IPS-15b (cell line): ENCODE results near the gene TRIM56.
"Not testable (repeated sequence)": the region's sequence is repeated elsewhere in the genome, so short reads cannot be mapped to it uniquely, and the experiment has no call there.

ENCODE experiments used
- H3K27me3 ChIP-seq: one replicate; pipeline ENCODE4 v1.6.1; 2013; ENCODE audit warnings: low read length; ENCODE audit not compliant: control insufficient read depth, insufficient read depth
- H3K36me3 ChIP-seq: one replicate; pipeline ENCODE4 v1.6.1; 2013; ENCODE audit warnings: low read length; ENCODE audit not compliant: control insufficient read depth, insufficient read depth
- H3K4me1 ChIP-seq: one replicate; pipeline ENCODE4 v1.6.1; 2013; ENCODE audit warnings: mild to moderate bottlenecking, low read length; ENCODE audit not compliant: control insufficient read depth, insufficient read depth
- H3K4me3 ChIP-seq: one replicate; pipeline ENCODE4 v1.5.1; 2013; ENCODE audit warnings: low read depth, low read length
- H3K9ac ChIP-seq: one replicate; pipeline ENCODE4 v1.6.1; 2013; ENCODE audit warnings: low read depth, mild to moderate bottlenecking, low read length
- H3K9me3 ChIP-seq: one replicate; pipeline ENCODE4 v1.6.1; 2013; ENCODE audit warnings: mild to moderate bottlenecking, low read length; ENCODE audit not compliant: control insufficient read depth, insufficient read depth

The TRIM56 gene

GRCh38 chr7:101093906-101094305 lies 8.6 kb downstream of the TRIM56 start:
- H3K4me3 ChIP-seq = no peak overlapping the region
- no peaks in the 10 kb centered on the region for H3K4me1 ChIP-seq
- peaks cover 5% of the 10 kb centered on the region for H3K36me3 ChIP-seq
- H3K27me3 ChIP-seq = no peaks in the 10 kb centered on the region
- H3K9ac ChIP-seq = no peak overlapping the region
- no peaks in the 10 kb centered on the region for H3K9me3 ChIP-seq

GRCh38 chr7:101094376-101094775 lies 9.1 kb downstream of the TRIM56 start:
- Histone ChIP-seq H3K9me3 (no peaks in the 10 kb centered on the region), H3K27me3 (no peaks in the 10 kb centered on the region)

GRCh38 chr7:101094791-101095375 lies 9.6 kb downstream of the TRIM56 start:
- no peaks in the 10 kb centered on the region for H3K9me3 ChIP-seq
- H3K27me3 ChIP-seq = no peaks in the 10 kb centered on the region
- H3K9ac ChIP-seq = no peak overlapping the region
- peaks cover 5% of the 10 kb centered on the region for H3K36me3 ChIP-seq
- H3K4me3 ChIP-seq = no peak overlapping the region
- H3K4me1 ChIP-seq = peaks cover 5% of the 10 kb centered on the region

More at GRCh38 chr7:101094376-101094775, 9.1 kb downstream of the TRIM56 start:
- no peak overlapping the region for H3K4me3 ChIP-seq
- peaks cover 5% of the 10 kb centered on the region for H3K36me3 ChIP-seq
- peaks cover 2% of the 10 kb centered on the region for H3K4me1 ChIP-seq
- H3K9ac ChIP-seq = no peak overlapping the region

DNA sequence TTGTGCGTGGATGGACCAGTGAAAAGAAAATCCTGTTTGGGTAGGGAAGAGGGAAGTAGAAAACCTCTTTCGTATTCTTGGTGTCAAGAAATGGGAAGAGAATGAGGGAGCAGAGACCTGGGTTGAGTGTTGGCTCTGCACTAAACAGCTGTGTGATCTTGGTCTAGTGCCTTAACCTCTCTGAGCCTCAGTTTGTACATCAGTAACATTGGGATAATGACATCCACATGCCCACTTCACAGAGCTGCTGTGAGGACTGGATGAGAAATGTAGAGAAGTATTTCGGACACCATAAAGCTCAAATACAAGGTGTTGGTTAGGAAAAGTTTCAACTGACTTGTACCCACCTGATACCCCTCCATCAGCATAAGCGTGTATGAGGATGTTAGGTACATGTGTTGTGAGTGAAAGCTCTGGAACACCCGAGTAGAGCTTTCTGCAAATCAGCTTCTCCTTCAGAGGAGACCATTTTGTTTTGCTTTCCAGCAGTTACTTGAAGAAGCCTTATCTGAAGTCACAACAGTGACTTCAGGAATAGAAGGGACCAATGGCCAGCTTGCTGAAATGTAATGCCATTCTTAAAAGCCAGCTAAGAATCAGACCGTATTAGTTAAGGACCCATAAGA lies 11.2 kb downstream of the TRIM56 start:
- Histone ChIP-seq H3K36me3 (no peaks in the 10 kb centered on the region), H3K4me3 (no peak overlapping the region), H3K9ac (no peak overlapping the region), H3K27me3 (no peaks in the 10 kb centered on the region), H3K4me1 (peaks cover 12% of the 10 kb centered on the region), H3K9me3 (no peaks in the 10 kb centered on the region)

DNA sequence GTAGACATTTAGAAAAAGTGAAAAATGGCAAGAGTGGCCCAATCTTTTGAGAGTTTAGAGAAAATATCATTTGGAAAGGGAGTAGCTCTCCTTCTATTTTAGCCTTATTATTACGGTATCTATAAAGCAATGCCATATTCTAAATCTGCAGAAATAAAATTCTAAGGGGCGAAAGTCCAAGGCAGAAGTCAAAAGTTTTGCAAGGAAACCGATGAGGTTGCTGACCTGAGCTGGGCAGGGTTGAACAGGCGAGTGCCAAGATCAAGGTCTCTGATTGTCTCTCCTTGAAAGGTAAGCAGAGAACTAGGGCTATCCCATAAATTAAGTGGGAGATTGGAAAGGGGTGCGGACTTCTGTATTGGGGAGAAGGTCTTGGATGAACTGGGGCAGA lies 11.7 kb downstream of the TRIM56 start:
- Histone ChIP-seq H3K9me3 (no peaks in the 10 kb centered on the region), H3K4me1 (peaks cover 12% of the 10 kb centered on the region), H3K27me3 (no peaks in the 10 kb centered on the region), H3K4me3 (no peak overlapping the region), H3K36me3 (no peaks in the 10 kb centered on the region), H3K9ac (no peak overlapping the region)

- no peaks in the 10 kb centered on the region for H3K27me3 ChIP-seq
- peaks cover 12% of the 10 kb centered on the region for H3K4me1 ChIP-seq
- H3K9ac ChIP-seq = no peak overlapping the region
- H3K36me3 ChIP-seq = no peaks in the 10 kb centered on the region
- no peak overlapping the region for H3K4me3 ChIP-seq
- no peaks in the 10 kb centered on the region for H3K9me3 ChIP-seq
Observed at GRCh38 chr7:101097561-101097960, 12.3 kb downstream of the TRIM56 start.

GRCh38 chr7:101099969-101100781 lies 14.9 kb downstream of the TRIM56 start:
- H3K4me3 ChIP-seq = peak overlapping the region; percentile 23
- peak overlapping the region; percentile 2 for H3K9ac ChIP-seq
- no peaks in the 10 kb centered on the region for H3K36me3 ChIP-seq
- H3K9me3 ChIP-seq = no peaks in the 10 kb centered on the region
- peaks cover 12% of the 10 kb centered on the region for H3K4me1 ChIP-seq
- no peaks in the 10 kb centered on the region for H3K27me3 ChIP-seq

- Histone ChIP-seq H3K36me3 (no peaks in the 10 kb centered on the region), H3K9ac (peak overlapping the region; percentile 2), H3K27me3 (no peaks in the 10 kb centered on the region), H3K4me1 (peaks cover 12% of the 10 kb centered on the region), H3K9me3 (no peaks in the 10 kb centered on the region), H3K4me3 (no peak overlapping the region)
Observed at GRCh38 chr7:101100858-101101847, 15.9 kb downstream of the TRIM56 start.

DNA sequence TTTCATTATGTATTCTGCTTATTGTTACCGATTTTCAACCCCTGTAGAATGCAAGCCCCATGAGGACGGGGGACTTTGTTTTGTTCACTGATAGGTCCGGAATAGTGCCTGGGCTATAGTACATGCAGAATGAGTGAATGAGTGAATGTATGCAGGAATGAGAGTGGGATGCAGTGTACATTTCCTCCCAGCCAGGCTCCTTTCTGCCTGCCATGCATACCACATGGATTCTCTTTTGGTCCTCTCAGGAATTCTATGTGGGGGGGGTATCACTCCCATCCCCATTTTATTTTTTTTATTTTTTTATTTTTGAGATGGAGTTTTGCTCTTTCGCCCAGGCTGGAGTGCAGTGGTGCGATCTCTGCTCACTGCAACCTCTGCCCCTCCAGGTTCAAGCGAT lies 16.7 kb downstream of the TRIM56 start:
- no peaks in the 10 kb centered on the region for H3K36me3 ChIP-seq
- no peaks in the 10 kb centered on the region for H3K9me3 ChIP-seq
- no peak overlapping the region for H3K4me3 ChIP-seq
- peaks cover 12% of the 10 kb centered on the region for H3K4me1 ChIP-seq
- no peaks in the 10 kb centered on the region for H3K27me3 ChIP-seq
- no peak overlapping the region for H3K9ac ChIP-seq

DNA sequence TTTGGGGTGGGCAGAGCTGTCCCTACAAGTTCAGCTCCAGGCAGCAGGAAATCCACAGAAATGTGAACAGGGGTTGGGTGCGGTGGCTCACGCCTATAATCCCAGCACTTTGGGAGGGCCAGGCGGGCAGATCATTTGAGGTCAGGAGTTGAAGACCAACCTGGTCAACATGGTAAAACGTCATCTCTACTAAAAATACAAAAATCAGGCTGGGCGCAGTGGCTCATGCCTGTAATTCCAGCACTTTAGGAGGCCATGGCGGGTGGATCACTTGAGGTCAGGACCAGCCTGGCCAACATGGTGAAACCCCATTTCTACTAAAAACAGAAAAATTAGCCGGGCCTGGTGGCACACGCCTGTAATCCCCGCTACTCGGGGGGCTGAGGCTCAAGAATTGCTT lies 18.4 kb downstream of the TRIM56 start:
- not testable (repeated sequence) for H3K4me3 ChIP-seq, H3K9me3 ChIP-seq, H3K9ac ChIP-seq, H3K27me3 ChIP-seq, H3K36me3 ChIP-seq
- peaks cover 12% of the 10 kb centered on the region for H3K4me1 ChIP-seq

GRCh38 chr7:101104193-101104713 lies 19.0 kb downstream of the TRIM56 start:
- Histone ChIP-seq H3K4me1 (peaks cover 12% of the 10 kb centered on the region), H3K27me3 (no peaks in the 10 kb centered on the region), H3K36me3 (no peaks in the 10 kb centered on the region), H3K9me3 (no peaks in the 10 kb centered on the region), H3K9ac (no peak overlapping the region), H3K4me3 (no peak overlapping the region)
